Measurements from ENCODE around the gene PID1.

DNA sequence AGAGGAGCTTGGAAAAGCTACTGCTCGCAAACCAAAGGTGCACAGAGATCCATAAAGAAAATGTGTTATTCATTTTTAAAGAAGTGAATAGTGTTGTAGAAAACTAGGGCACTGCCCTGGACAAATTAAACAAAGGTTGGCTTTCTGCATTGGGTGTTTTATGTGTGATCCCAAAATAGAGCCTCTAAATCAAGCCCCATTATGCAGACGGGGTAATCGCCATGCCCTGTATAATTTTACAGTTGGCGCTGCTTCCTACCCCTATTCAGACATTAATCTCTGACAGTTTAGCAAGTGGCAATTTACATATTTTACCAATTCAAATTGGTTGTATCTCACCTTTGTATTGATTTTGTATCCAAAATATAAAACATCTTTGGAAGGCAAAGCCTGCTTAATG lies 109.1 kb downstream of the PID1 start:
- TF ChIP-seq POLR2A (IDR thresholded peaks at IDR 0.05; ENCODE audit: low read depth, low read length) (no peak), POLR2AphosphoS5 (IDR thresholded peaks at IDR 0.05; ENCODE audit: low read depth, low read length) (no peak), TAF1 (IDR thresholded peaks at IDR 0.05; ENCODE audit: low read depth, low read length) (no peak)

Measured in GM12891 (cell line).